Prostate gland (tissue), 2 donors: ENCODE data around the gene RPS15. TPM values are rescaled to one million over a fixed set of nuclear protein-coding genes. Genes with fewer than 3 reads are reported as not detected.

ENCODE experiments used
- DNase-seq: peaks from one replicate; pipeline ENCODE4 v3.0.0-alpha.2; 2019; ENCODE audit warnings: low spot score
- H3K27ac ChIP-seq, 2 donors: fragments of 200-600 bp; sonication (generic); 2 replicates each; pipeline ENCODE4 v1.5.1; 2017 to 2019
- H3K27me3 ChIP-seq: fragments of 200-600 bp; sonication (generic); replicated peaks from 2 replicates; pipeline ENCODE4 v1.5.1; 2019; ENCODE audit not compliant: insufficient read depth
- H3K36me3 ChIP-seq, 2 donors: fragments of 200-600 bp; sonication (generic); 1 replicate in 1 of 2; 2 replicates in 1 of 2; pipeline versions ENCODE4 v1.5.1 to v1.8.1; 2017 to 2019
- H3K4me1 ChIP-seq: fragments of 200-600 bp; sonication (generic); replicated peaks from 2 replicates; pipeline ENCODE4 v1.5.1; 2019
- H3K4me3 ChIP-seq, 2 donors: fragments of 200-600 bp; sonication (generic); 2 replicates each; pipeline ENCODE4 v1.5.1; 2017 to 2019
- H3K9me3 ChIP-seq: fragments of 200-600 bp; sonication (generic); 2 replicates; pipeline ENCODE4 v1.5.1; 2017
- CTCF ChIP-seq, 4 experiments: fragments of 200-600 bp in 2 of 4; fragments of 450-650 bp in 2 of 4; sonication (generic) in 2 of 4; IDR thresholded peaks; 1 replicate in 3 of 4; 2 replicates in 1 of 4; pipeline ENCODE4 v1.5.1; 2016 to 2019; ENCODE audit warnings: antibody characterized with exemption in 4 of 4, mild to moderate bottlenecking in 2 of 4, moderate library complexity in 2 of 4
- POLR2A ChIP-seq: fragments of 450-650 bp; IDR thresholded peaks from one replicate; pipeline ENCODE4 v1.6.1; 2016; ENCODE audit warnings: antibody characterized with exemption, mild to moderate bottlenecking
- POLR2AphosphoS5 ChIP-seq: sonication (generic); formaldehyde crosslinking; IDR thresholded peaks from one replicate; pipeline ENCODE4 v1.6.1; 2017; ENCODE audit warnings: antibody characterized with exemption
- WGBS: methylation state at CpG from one replicate; pipeline ENCODE4 v1.1.5; 2018; 5-methylcytosine and 5-hydroxymethylcytosine counted together
- intact Hi-C: fragments of 100-400 bp; cut with DNase I; formaldehyde crosslinking; loops from one replicate; pipeline ENCODE4 v1.14.2; 2022
- total RNA-seq, 2 donors: library from RNA; depleted of rRNA; stranded (reverse); fragments of >200 nt; gene quantifications; one replicate each; pipeline ENCODE4 v1.1.0, GENCODE V29; 2016

RPS15 gene
- total RNA-seq, 2 donors from 2014 or later = 3,102 to 5,853 TPM

GRCh38 chr19:1470305-1471009 lies 32.3 kb downstream of the RPS15 start:
- no peak for DNase-seq
- TF ChIP-seq POLR2AphosphoS5 (no peak), POLR2A (no peak), CTCF (IDR thresholded peaks at IDR 0.05) (no peak)
- H3K27me3 ChIP-seq = peaks cover 38% of the 10 kb centered on the region
- H3K4me1 ChIP-seq = peaks cover 22% of the 10 kb centered on the region
- WGBS = under 1% methylated on average over 50 of the region's 67 CpGs
- H3K4me3 ChIP-seq = peak overlapping the region; percentile 14 to 19
- H3K27ac ChIP-seq = no peak overlapping the region
- no peaks in the 10 kb centered on the region for H3K9me3 ChIP-seq
- H3K36me3 ChIP-seq = no peaks in the 10 kb centered on the region
- intact Hi-C loops = no loop called here

- H3K4me3 ChIP-seq = peak overlapping the region in 1 of 2 donors; percentile 19
- peaks cover 22% of the 10 kb centered on the region for H3K4me1 ChIP-seq
Observed at GRCh38 chr19:1471010-1471514, 32.9 kb downstream of the RPS15 start.

GRCh38 chr19:1471515-1472160 lies 33.4 kb downstream of the RPS15 start:
- H3K27me3 ChIP-seq = peaks cover 36% of the 10 kb centered on the region
- intact Hi-C loops = no loop called here
- no peak overlapping the region for H3K4me3 ChIP-seq
- peaks cover 22% of the 10 kb centered on the region for H3K4me1 ChIP-seq
- no peak overlapping the region for H3K27ac ChIP-seq
- no peak for TF ChIP-seq CTCF (IDR thresholded peaks at IDR 0.05)
- no peak for TF ChIP-seq POLR2AphosphoS5
- TF ChIP-seq POLR2A = no peak
- H3K9me3 ChIP-seq = no peaks in the 10 kb centered on the region
- H3K36me3 ChIP-seq = no peaks in the 10 kb centered on the region
- 22% methylated on average over 24 of the region's 24 CpGs for WGBS
- DNase-seq = no peak

More at GRCh38 chr19:1471010-1471514, 32.9 kb downstream of the RPS15 start:
- no peak for DNase-seq
- intact Hi-C loops = no loop called here
- 5% methylated on average over 26 of the region's 28 CpGs for WGBS
- H3K9me3 ChIP-seq = no peaks in the 10 kb centered on the region
- H3K27ac ChIP-seq = no peak overlapping the region
- H3K36me3 ChIP-seq = no peaks in the 10 kb centered on the region
- TF ChIP-seq CTCF (IDR thresholded peaks at IDR 0.05) (no peak), POLR2AphosphoS5 (no peak), POLR2A (no peak)
- peaks cover 38% of the 10 kb centered on the region for H3K27me3 ChIP-seq

GRCh38 chr19:1472231-1473084 lies 34.3 kb downstream of the RPS15 start:
- TF ChIP-seq POLR2AphosphoS5 (no peak), POLR2A (no peak), CTCF (IDR thresholded peaks at IDR 0.05) (no peak)
- H3K27ac ChIP-seq = no peak overlapping the region
- no peak for DNase-seq
- H3K27me3 ChIP-seq = peaks cover 28% of the 10 kb centered on the region
- no peak overlapping the region for H3K4me3 ChIP-seq
- no peaks in the 10 kb centered on the region for H3K9me3 ChIP-seq
- H3K36me3 ChIP-seq = no peaks in the 10 kb centered on the region
- intact Hi-C loops = no loop called here
- 42% methylated on average over 42 of the region's 44 CpGs for WGBS
- peaks cover 22% of the 10 kb centered on the region for H3K4me1 ChIP-seq
